Posterior vena cava (tissue), 2 donors: ENCODE results near the gene PLCD4. TPM values are rescaled to one million over a fixed set of nuclear protein-coding genes. Genes with fewer than 3 reads are reported as not detected.

Experiments used
- DNase-seq: peaks from one replicate; pipeline ENCODE4 v3.0.0-alpha.2; 2020; ENCODE audit warnings: low spot score
- intact Hi-C, 2 donors: fragments of 100-400 bp; cut with DNase I; formaldehyde crosslinking; loops; one replicate each; pipeline versions ENCODE4 v1.14.1 to v1.14.2; 2022 to 2023
- total RNA-seq, 2 donors: library from RNA; stranded (reverse); fragmentation: NEBNext Ultra II Directional; extraction: Animal tissue kit (Norgen Biotek cat#: 25700); gene quantifications; one replicate each; pipeline ENCODE4 v1.2.1, GENCODE V29; 2021
- donor health status: DM: yes; HTN: yes; CAD: no.
- donor health status: DM: yes; HTN: yes; CAD: no.

Gene PLCD4
- total RNA-seq, 2 donors from 2014 or later, result 1.0 to 1.9 TPM

- DNase-seq, result peak; percentile 97
- intact Hi-C loops, result no loop called here
Measured at GRCh38 chr2:218659258-218659987, 51.7 kb downstream of the PLCD4 start, which contains the start of the genes BCS1L and ZNF142. TSS of gene BCS1L (plus strand) at chr2:218659683. CDS start at chr2:218660988, 1,305 bp downstream. TSS of gene ZNF142 (minus strand) at chr2:218659623. CDS start at chr2:218656429, 3,194 bp downstream.

GRCh38 chr2:218659988-218660358, 52.3 kb downstream of the PLCD4 start:
- intact Hi-C loops, result loop anchor here in 1 of 2 donors (5.0 kb wide), 1 partner anchor 148 kb away; no protein-coding TSS in a partner anchor
- DNase-seq, result no peak

- no peak for DNase-seq
- intact Hi-C loops, result loop anchor here in 1 of 2 donors (5.0 kb wide), 1 partner anchor 150 kb away; no protein-coding TSS in a partner anchor
Measured at GRCh38 chr2:218662377-218662776, 54.7 kb downstream of the PLCD4 start.

- DNase-seq, result no peak
- intact Hi-C loops, result loop anchor here in 1 of 2 donors (5.0 kb wide), 1 partner anchor 151 kb away; no protein-coding TSS in a partner anchor
Measured at GRCh38 chr2:218662827-218663226, 55.1 kb downstream of the PLCD4 start.

- intact Hi-C loops, result loop anchor here in 1 of 2 donors (5.0 kb wide), 1 partner anchor 152 kb away; no protein-coding TSS in a partner anchor
- DNase-seq, result no peak
Measured at GRCh38 chr2:218663901-218664300, 56.2 kb downstream of the PLCD4 start.

GRCh38 chr2:218664653-218665052, 57.0 kb downstream of the PLCD4 start:
- intact Hi-C loops, result loop anchor here in 1 of 2 donors (5.0 kb wide), 1 partner anchor 152 kb away; no protein-coding TSS in a partner anchor
- DNase-seq, result no peak

GRCh38 chr2:218671097-218671653, 63.5 kb downstream of the PLCD4 start:
- intact Hi-C loops, result no loop called here
- DNase-seq, result no peak

- intact Hi-C loops, result no loop called here
- peak; percentile 96 for DNase-seq
Measured at GRCh38 chr2:218671654-218672566, 64.2 kb downstream of the PLCD4 start, which contains the start of the genes RNF25 and STK36. TSS of gene RNF25 (minus strand) at chr2:218672002. CDS start at chr2:218671970, 32 bp downstream. TSS of gene STK36 (plus strand) at chr2:218672086. CDS start at chr2:218672830, 744 bp downstream.

- intact Hi-C loops, result no loop called here
Measured at GRCh38 chr2:218679119-218679518, 71.4 kb downstream of the PLCD4 start.

GRCh38 chr2:218680061-218680460, 72.4 kb downstream of the PLCD4 start:
- intact Hi-C loops, result no loop called here
- no peak for DNase-seq

More at GRCh38 chr2:218679119-218679518, 71.4 kb downstream of the PLCD4 start:
- no peak for DNase-seq

Other genes with a start within 250 kb of the PLCD4 start
- gene SLC11A1, start 225.6 kb upstream of the PLCD4 start, total RNA-seq, result 10 to 100 TPM; 28.8 to 77.1 TPM
- gene CTDSP1, start 208.0 kb upstream of the PLCD4 start, total RNA-seq, result 100 to 1,000 TPM; 112 to 142 TPM
- gene VIL1, start 188.8 kb upstream of the PLCD4 start, total RNA-seq, result not detected
- 10 to 100 TPM; 11.7 to 13.9 TPM for gene USP37, start 39.5 kb upstream of the PLCD4 start, total RNA-seq
- 10 to 100 TPM; 29.3 to 31.5 TPM for gene CNOT9, start 39.1 kb upstream of the PLCD4 start, total RNA-seq
- gene ZNF142, start 51.7 kb downstream of the PLCD4 start, total RNA-seq, result 10 to 100 TPM; 19.4 to 23.7 TPM
- 10 to 100 TPM; 24.6 to 32.3 TPM for gene BCS1L, start 51.8 kb downstream of the PLCD4 start, total RNA-seq
- gene RNF25, start 64.1 kb downstream of the PLCD4 start, total RNA-seq, result 10 to 100 TPM; 21.2 to 24.3 TPM
- gene STK36, start 64.2 kb downstream of the PLCD4 start, total RNA-seq, result 10 to 100 TPM; 16.1 to 22.3 TPM
- gene TTLL4, start 102.9 kb downstream of the PLCD4 start, total RNA-seq, result 10 to 100 TPM; 14.6 to 17.5 TPM
- 10 to 100 TPM in 1 of 2 donors, 1 to 10 TPM in 1; 9.0 to 18.7 TPM for gene CYP27A1, start 174.2 kb downstream of the PLCD4 start, total RNA-seq
- under 1 TPM in 1 of 2 donors, not detected in 1; 0.23 TPM for gene PRKAG3, start 223.9 kb downstream of the PLCD4 start, total RNA-seq